GM10266 (cell line): Measurements from ENCODE around the gene TIMM44.

Experiments used
- DNase-seq: peaks from one replicate; pipeline ENCODE4 v3.0.0; 2012; ENCODE audit errors: extremely low spot score
- TF ChIP-seq, protein P1 (sequence below): IDR thresholded peaks from 2 replicates; pipeline ENCODE4 v1.5.1; 2012; ENCODE audit warnings: mild to moderate bottlenecking, low read depth; ENCODE audit not compliant: control insufficient read depth, insufficient read depth; ENCODE audit errors: missing control alignments

The TIMM44 gene

DNA sequence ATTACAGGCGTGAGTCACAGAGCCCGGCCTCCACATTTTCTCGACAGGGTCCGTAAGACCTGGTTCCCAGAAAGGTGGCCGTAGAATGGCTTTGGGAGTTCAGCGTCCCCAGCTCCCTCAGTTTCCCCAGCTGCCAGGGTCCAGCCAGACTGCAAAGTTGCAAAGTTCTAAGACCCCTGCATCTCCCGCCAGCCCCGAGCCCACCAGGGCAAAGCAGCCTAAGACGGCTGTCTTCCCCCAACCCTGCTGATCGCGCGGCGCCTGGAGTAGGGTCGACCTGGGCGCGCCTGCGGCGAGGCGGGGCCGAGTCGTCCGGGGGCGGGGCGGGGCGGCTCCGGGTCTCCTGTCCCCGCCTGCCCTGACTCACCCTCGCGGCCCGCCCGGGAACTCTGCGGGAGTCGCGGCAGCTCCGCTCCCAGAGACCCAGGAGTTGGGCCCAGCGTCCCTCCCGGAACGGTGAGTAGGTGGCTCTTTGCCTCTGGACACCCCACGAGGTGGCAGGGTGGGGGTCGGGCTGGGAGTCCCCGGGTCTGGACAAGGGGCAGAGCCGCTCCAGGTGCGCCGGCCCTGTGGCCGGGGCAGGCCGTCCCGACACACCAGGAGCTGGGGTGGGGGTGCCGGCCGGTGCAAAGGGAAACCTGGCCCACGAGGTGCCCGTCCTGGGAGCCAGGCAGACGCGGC is 55.2 kb downstream of the TIMM44 start, which contains the start of gene LRRC8E:
LRRC8E (plus strand) TSS at position 366 of the 681 bp plus-strand sequence. CDS start 7,094 bp downstream, outside the sequence.
- DNase-seq = peak; percentile 32
- TF ChIP-seq, protein P1, sequence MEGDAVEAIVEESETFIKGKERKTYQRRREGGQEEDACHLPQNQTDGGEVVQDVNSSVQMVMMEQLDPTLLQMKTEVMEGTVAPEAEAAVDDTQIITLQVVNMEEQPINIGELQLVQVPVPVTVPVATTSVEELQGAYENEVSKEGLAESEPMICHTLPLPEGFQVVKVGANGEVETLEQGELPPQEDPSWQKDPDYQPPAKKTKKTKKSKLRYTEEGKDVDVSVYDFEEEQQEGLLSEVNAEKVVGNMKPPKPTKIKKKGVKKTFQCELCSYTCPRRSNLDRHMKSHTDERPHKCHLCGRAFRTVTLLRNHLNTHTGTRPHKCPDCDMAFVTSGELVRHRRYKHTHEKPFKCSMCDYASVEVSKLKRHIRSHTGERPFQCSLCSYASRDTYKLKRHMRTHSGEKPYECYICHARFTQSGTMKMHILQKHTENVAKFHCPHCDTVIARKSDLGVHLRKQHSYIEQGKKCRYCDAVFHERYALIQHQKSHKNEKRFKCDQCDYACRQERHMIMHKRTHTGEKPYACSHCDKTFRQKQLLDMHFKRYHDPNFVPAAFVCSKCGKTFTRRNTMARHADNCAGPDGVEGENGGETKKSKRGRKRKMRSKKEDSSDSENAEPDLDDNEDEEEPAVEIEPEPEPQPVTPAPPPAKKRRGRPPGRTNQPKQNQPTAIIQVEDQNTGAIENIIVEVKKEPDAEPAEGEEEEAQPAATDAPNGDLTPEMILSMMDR = no peak

DNA sequence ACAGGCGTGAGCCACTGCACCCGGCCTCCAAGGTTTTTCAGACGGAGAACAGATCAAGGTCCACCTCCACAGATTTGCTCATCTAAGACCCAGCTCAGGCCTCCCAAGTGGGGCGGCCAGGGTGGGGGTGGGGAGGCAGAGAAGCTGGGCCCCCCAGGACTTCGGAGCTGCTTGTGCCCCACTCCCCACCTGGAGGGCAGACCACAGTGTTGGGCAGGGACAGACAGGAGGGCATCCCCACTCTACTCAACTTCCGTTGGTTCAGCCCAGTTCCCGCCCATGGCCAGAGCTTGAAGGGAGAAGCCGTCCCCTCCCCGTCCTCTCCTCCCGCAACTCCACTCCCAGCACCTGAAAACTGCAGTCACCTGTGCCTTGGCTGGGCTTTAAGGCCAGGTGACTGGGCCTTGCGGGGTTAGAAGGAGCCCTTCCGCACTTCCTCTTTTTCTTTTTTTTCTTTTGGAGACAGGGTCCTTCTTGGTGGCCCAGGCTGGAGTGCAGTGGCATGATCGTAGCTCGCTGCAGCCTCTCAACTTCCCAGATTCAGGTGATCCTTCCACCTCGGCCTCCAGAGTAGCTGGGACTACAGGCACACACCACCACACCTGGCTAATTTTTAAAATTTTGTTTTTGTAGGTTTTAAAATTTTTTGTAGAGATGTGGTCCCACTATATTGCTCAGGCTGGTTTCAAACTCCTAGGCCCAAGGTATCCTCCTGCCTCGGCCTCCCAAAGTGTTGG is 55.9 kb downstream of the TIMM44 start:
- no peak for DNase-seq
- TF ChIP-seq, protein P1 = no peak

DNA sequence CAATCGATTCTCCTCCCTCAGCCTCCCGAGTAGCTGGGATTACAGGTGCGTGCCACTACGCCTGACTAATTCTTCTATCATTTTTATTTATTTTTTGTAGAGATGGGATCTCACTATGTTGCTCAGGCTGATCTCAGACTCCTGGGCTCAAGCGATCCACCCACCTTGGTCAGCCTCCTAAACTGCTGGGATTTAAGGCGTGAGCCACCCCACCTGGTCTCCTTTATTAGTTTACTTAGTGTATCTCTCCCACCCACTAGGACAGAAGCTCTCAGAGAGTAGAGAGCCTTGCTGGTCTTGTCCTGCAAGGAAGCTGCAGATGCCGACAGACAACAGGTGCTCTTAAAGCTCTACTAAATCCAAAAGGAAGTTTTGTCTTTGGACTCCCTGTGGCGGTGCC is 57.6 kb downstream of the TIMM44 start:
- no peak for DNase-seq
- TF ChIP-seq, protein P1 = no peak

DNA sequence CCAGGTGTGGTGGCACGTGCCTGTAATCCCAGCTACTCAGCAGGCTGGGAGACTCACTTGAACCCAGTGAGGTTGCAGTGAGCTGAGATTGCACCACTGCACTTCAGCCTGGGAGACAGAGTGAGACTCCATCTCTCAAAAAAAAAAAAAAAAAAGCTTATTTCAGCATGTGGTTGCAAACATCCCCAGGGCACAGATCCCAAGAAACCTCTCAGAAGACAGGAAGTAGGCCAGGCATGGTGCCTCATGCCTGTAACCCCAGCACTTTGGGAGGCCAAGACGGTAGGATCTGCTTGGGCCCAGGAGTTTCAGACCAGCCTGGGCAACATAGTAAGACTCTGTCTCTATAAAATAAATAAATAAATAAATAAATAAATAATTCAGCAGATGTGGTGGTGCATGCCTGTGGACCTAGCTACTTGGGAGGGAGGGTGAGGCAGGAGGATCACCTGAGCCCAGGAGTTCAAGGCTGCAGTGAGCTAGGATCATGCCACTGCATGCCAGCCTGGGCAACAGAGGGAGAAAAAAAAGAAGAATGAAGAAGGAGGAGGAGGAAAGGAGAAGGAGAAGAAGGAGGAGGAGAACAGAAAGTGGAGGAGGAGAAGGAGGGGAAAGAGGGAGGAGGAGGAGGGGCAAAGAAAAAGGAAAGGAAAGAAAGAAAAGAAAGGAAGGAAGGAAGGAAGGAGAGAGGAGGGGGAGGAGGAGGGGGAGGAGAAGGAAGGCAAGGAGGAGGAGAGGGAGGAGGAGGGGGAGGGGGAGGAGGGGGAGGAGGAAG is 59.5 kb downstream of the TIMM44 start:
- DNase-seq = no peak
- TF ChIP-seq, protein P1 = no peak

DNA sequence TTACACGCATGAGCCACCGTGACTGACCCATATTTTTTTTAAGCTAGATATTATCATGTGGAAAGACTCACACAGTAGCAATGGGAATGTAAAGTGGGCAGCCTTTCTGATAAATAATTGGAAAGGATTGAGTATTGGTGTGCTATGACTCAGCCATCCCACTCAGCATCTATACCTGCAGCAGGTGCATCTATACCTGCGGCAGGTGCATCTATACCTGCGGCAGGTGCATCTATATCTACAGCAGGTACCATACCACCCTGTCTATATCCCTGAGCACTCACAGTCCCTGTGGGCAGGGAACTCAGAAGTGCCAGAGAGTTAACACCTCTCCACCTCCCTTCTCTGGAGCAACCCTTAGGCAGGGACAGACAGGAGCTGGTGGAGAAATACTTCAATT is 60.4 kb downstream of the TIMM44 start:
- DNase-seq = no peak
- TF ChIP-seq, protein P1 = no peak

DNA sequence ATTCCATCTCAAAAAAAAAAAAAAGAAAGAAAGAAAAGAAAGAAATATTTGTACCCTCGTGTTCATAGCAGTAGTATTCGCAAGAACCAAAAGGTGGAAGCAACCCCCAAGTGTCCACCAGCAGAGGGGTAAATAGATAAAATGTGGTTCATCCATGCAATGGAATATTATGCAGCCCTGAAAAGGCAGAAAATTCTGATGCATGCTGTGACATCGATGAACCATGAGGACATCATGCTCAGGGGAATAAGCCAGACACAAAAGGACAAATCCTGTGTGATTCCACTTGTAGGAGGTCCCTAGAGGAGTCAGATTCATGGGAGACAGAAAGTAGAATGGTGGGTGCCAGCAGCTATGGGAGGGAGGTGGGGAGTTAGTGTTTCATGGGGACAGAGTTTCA is 61.6 kb downstream of the TIMM44 start:
- no peak for DNase-seq
- TF ChIP-seq, protein P1 = no peak
